GM21360 (cell line): Measurements from ENCODE around the gene PLXNA2.

Source experiments
- ATAC-seq: cut with Tn5 transposase; IDR thresholded peaks from one replicate; pipeline ENCODE4 v1.9.1; 2021; ENCODE audit warnings: mild to moderate bottlenecking, moderate library complexity; ENCODE audit not compliant: unreplicated experiment

The PLXNA2 gene

DNA sequence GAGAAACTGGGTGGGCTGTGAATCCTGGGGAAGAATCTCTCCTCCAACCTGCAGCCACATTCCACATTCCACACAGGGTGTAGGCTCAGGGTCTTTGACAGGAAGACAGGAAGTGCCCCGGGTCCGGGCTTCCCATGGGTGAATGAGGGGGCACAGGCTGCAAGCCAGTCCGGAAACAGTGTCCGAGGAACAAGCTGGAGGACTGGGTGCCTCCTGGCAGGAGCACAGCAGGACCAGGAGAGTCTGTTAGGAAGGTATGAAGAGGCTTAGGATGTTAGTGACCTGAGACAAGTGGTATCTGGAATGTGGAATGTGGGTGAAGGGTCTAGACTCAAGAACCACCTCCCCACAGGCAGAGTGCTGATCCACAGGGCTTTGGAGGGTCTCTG lies 212.3 kb downstream of the PLXNA2 start:
- no peak for ATAC-seq

DNA sequence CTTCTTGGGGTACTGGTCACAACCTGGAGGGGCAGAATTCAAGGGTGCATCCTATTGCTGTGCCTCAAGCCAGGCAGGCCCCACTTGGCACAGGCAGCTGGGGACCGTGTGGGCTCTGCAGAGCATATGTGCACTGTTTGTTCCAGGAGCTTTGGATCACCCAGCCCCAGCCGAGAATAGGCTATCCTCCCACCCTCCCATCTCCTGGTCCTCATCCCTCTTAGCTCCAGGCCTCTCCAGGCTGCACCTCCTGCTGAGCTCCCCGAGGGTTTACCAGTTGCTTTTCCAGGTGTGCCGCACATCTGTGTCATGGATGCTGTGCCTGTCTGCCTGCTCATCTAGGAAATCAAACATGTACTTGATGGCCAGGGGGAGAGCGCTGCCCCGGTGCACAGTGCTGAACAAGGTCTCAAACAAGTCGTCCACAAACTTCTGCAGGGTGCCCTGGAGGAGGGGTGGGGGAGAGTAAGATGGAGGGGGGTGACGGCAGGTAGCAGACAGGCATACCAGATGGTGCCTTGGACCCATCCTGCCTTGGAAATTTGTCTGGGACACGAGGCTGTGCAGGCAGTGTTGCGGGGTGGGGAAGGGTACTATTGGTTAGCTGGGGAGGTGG lies 212.8 kb downstream of the PLXNA2 start:
- no peak for ATAC-seq

DNA sequence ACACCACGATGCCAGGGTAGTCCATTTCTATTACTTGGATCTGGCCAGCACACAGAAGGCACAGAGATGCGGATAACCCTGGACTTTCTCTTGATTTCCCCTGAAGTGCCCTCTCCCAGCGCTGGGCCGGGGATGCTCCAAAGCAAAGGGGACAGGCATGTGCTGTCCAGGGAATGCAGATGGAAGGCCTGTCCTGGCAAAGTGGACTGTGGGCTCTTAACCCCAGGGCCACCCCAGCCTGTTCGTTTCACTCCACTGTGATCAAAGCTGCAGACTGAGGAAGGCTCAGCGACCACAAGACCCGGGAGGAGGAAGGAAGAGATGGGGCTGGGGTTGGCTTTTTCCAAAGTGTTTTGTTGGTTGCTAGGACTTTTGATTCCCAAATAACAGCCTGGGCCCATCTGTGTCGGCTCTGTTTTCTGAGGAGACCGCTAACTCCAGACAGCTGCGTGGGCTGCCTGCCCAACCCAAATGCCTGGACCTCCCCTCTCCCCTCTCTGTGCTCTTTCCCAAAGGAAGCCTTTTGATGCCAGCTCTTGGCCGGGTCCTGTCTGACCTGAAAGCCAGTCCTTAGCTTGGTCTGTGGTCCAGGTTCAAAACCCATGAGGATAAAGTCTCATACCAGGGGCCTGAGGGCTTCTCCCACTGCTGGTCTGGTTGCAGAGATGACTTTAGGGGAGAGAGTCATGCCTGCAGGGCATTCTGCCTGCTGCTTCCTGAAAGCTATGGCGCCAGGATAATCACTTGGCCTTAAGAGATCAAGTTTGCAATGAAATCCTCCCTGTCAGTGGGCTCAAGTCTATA lies 213.7 kb downstream of the PLXNA2 start:
- ATAC-seq, result no peak

DNA sequence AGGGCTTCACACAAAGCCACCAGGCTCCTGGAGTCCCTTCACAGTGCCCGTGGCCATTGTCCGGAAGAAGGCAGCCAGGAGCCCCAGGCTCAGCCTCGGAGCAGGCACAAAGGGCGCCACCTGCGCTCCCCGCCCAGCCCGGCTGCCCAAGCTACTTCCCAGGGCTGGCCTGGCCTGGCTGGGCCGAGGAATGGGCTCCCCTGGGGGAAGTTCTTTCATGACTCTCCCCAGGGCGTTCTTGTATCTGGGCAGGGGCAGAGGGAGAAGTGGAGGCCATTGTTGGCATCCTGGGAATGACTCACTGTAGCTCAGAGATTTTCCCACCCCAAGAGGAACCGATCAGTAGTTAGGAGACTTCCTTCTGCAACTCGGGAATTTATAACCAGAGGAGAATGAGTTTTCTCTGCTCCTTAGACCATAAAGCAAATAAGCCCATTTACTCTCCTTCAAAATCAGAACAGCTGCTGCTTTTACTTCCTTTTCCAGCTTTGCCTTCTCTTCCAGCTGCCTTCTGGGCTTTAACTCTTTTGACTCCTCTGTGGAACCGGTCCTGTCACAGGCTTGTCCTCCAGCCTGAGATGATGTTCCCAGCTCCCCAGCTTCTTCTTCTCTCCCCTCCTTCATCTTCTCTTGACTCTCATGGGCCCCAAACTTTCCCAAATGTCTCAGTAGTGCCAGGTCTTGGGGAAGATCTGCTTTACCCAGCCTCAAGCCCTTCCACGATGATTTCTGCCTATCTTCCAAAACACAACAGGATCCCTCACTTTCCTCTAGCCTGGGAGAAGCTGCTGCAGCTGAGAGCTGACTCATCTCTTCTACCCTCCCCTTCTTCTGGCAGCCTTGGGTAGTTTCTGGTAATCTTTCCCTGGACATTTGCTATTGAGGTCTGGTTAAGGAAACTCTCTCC lies 214.6 kb downstream of the PLXNA2 start:
- ATAC-seq, result no peak

DNA sequence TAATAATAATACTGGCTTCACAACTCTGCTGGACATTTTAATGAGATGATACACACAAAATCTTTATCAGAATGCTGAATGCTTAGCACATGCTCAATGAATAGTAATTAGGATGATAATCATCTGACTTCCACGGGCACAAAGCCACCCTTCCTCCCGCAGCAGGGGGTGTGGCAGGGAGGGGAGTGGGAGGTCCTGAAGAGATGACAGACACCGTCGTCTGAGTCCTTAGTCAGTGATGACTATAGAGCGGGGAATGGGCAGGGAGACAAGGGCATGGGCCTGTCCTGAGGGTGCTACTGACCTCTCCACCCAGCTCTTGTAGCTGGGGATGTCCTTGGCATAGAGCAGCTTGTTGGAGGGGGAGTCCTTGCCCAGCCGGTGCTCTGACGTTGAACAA lies 215.7 kb downstream of the PLXNA2 start:
- no peak for ATAC-seq

DNA sequence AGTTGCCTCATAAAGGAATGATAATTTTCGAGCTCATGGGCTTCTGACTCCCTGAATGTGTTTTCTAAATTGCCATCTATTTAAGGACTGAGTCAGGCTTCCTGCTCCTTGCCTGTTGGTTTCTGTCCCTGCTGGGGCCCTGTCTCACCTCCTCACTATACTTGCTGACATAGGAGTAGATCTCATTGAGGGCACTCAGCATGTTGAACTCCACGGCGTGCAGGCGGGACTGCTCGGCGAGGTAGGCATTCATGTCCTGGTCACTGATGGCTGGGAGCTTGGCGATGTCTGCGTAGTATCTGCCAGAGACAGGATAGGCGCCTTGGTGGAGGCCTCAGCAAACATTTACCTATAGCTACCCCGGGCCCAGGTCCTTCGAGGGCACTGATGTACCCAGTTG lies 216.3 kb downstream of the PLXNA2 start:
- ATAC-seq, result no peak

DNA sequence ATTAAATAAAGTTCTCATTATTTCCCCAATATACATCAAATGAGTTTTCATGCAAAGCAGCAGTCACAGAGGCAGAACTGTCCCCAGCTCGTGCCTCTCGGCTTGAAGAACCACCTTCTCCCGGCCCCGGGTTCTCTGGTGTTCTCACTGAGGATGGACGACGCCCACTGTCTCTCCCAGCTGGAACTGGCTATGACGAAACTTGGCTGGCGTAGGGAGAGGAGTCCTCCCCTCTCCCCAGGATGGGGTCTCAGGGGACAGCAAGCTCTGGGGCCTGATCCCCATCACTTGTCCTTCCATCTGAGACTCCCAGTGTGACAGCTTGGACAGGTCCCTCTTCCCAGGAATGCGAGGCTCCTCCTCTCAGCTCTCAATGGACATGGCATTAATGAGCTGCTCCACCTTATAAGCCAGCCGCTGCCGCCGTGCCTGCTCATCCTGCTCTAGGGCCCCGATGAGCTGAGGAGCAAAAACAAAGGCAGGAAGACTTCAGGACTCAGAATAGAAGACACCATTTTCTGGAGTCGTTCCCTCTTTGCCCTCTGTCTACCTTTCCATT lies 217.2 kb downstream of the PLXNA2 start:
- ATAC-seq, result no peak

DNA sequence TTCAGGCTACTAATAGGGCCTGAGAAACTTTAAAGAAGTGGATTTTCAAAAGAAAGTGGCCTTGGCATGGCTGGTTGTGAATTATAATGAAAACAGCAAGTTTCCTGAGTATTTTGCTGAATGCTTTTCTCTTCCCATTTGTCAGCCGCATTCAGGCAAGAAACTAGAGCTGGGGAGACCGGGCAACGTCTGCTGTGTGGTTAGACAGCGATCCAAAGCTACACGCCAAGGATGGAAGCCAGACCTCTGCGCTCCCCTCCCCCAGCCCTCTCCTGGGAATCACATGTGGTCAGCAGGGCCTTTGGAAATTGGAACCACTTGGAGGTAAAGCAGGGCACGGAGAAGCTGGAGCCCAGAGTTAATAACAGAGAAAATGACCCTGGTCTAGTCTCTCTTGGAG lies 219.2 kb downstream of the PLXNA2 start:
- ATAC-seq, result no peak

DNA sequence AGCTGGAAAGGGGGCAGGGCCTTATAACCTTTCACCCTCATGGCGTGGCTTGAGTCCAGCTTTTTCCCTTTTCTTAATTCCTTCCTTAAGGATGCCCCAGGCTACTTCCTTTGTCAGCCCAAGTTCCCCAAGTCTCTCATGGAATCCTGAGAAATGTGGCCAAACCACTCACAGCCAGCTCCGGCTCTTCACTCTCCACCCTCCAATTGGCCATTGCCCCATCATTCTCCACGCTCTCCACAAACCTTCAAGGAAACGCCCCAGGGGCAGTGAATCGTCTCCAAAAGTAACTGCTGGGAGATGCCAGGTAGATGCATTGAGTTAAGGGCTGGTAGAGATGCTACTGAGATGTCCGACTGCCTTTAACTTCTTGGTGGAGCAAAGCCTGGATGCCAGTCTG lies 219.8 kb downstream of the PLXNA2 start:
- ATAC-seq, result no peak

DNA sequence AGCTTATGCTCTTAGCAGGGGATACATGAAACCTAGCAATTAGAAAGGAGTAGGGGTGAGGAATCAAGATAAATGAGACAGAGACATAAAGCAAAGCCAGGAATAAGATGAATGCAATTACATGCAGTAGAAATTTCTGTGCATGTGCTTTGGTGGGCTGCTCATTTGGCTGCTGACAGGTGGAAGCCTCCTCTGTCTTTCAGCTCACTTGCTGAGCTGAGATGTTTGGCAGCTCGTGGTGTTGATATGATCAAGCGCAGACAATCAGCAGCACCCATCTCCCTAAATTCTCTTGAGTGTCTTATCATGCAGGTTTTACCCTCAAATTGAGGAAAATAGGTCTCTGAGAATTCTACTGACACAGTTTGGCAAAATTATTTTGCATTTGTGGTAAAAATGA lies 224.9 kb downstream of the PLXNA2 start:
- no peak for ATAC-seq

DNA sequence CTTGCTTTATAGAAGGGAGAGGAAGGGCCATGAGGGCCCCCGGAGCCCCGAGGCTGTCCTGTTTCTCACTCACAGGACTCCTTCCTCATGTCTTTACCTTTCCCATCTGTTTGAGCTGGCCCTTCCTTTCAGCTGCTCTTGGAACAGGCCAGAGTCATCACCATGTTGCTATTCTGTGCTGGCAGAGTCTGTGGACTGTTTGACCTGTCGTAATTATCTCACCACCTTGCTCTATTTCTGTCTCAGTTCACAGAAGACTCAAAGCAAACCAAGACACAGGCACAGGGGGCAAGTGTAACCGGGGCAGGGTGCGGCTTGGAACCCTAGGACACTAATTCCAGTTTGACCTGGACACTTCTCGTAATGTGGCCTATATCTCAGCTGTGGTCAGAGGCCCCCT lies 228.9 kb downstream of the PLXNA2 start:
- no peak for ATAC-seq

DNA sequence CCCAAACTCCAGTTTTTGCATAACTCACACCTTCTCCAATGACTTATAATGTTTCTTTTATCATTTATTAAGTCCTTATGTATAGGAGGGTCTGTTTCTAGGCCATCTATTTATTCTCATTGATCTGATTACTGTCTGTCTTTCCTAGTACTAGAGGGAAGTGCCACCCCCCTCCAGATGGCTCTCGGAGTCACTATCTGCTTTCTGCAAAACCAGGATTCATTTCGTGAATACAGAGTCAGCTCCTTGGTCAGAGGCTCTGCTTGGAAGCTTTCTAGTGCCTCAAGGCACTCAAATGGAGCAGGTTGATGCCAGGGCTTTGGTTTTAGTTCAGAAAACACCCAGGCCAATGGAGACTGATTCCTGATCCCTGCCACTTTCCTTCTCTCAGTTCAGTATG lies 231.0 kb downstream of the PLXNA2 start:
- ATAC-seq, result no peak

DNA sequence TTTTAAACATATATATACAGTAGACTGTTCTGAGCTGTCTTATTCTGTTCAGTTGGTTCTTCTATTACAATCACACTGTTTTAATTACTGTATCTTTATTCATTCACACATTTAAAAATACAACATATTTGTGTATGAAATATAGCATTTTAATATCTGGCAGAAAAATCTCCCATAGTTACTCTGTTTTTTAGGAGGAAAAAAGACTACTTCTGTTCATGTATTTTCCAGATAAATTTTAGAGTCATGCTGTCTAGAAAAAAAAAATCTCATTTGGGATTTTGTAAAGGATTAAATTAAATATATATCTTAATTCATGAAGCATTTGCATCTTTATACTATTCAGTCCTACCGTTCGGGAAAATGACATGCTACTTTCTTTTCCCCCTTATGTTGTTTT lies 231.5 kb downstream of the PLXNA2 start:
- no peak for ATAC-seq

DNA sequence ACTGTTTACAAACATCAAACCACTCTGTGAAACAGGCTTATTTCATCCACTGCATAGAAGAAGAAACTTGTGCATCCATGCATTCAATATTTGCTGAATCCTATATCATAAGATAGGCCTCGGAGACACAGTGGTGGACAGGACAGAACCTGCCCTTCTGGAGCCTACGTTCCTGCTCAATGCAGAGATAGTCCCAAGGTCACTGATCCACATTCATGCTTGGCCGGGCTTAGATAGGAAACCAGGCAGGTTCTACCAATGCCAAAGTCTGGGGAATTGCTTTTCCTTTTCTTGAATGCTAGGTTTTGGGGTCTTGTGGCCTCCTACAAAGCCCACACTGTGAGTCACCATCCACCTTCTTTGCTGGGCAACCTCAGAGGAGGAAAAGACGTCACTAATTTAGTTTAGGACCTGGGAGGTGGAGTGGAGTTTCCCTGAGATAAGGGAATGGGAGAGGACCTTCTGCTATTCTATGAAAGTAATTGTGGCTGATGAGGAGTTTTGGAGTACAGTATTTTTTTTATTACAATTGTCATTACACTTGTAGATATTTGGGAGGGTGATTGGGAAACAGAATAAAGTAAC lies 233.6 kb downstream of the PLXNA2 start:
- no peak for ATAC-seq

DNA sequence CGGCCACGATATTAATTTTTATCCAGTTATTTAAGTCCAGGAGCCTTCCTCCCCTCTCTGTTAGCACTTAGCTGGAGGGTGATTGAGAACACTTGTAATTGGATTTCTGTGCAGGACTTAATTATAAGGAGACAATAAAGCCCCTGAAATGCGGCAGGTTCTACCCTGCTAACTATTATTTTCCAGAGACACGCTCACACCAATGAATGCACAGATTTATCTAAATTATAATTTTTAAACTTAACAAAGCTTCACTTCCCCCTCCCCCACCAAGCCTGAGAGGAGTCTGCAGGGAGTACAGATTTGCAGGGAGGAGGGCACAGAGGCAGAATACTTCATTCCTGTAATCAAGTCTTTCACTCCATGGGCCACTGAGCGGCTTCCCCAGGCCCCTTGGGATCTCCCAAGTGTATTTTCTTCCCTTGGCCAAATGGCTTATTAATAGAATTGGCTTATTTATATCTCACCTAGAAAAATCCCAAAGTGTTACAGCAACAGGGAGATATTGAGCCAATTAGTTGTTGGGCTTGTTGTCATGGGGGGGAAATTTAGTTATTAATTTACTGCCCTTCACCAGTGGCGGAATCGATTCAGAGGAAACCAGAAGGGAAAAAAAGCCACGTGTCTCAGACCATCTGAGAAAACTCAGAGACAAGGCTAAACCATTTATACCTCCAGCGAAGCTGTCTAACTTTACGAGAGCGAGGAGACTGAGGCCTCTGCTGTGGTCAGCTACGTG lies 234.3 kb downstream of the PLXNA2 start:
- ATAC-seq, result no peak

DNA sequence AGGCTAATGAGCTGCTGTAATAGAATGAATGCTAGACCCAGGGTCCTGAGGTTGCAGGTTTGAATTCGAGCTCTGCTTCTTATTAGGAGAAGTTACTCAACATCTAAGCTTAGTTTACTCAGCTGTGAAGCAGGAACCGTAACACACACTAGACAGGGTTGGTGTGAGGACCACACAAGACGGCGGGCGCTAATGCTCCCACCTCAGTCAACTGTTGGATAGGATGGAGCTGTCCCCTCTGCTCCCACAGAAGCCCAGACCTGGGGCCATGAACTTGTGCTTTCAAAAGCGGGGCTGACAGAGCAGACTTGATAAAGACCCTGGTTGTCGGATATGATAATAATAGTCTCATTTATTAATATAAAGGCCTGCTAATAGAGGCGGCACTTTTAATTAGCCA lies 234.9 kb downstream of the PLXNA2 start:
- ATAC-seq, result no peak

DNA sequence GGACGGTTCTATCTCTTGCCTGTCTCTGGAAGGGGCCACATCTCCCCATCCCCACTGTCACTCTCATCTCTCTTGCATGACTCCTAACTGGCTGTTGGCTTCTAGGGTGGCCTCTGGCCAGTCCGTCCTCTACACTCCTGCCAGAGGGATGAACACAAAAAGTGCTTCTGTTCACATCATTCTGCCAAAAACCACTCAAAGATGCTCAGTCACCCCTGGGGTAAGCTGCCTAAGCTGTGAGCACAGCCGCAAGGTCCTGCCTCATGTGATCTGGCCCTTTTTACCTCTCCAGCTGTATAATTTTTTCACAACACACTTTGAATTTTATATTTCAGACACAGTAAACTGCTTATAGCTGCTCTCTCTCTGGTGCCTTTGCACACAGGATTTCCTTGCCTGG lies 235.7 kb downstream of the PLXNA2 start:
- no peak for ATAC-seq

DNA sequence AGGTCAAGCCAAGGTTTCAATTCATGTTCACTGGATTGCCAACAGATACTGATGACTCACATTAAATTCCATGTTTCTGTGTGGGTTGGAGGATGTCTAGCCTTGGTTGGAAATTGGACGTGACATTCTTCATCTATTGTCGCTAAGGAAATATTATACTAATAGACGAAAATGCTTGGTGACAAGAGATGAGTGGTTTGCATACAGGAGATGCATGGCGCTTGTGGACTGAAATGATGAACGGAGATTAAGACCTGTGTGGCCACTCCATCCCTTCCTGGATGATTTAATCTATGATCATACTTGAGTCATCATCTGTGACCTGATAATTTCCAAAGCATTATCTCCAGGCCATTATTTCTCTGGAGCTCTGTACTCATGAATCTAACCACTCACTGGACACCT lies 236.2 kb downstream of the PLXNA2 start:
- ATAC-seq, result no peak

DNA sequence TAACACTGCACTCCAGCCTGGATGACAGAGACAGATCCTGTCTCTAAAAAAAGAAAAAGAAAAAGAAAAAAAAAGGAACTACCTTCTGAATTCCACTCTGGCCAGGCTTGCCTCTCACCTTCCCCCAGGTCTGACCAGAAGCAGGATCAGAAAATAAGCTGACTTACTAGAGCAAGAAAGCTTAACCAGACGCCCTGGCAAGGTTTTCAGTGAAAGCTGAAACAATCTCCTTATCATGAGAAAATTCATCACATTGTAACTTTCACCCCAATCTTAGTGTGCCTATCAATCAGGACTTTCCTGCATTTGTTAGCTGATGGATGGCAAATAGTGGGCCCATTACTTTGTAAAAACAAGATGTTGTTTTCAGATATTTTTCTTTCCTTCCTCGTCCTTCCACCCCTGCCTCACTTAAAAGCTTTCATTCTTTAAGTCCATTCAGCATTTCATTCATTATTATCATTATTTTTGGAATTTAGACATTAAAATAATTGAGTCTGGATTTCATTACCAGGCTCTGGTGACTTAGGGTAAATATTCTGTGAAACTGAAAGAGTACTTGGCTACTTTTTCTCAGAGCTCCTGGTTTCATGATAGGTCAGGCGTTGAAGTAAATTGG lies 236.8 kb downstream of the PLXNA2 start:
- no peak for ATAC-seq
